Nephron progenitor cell (in vitro differentiated cells): Measurements from ENCODE around the gene PPP1R26.

Experiments
- DNase-seq: peaks from one replicate; pipeline ENCODE4 v3.0.0; 2021
- H3K27ac Mint-ChIP-seq: 2 replicates; pipeline ENCODE4 v1.8.0; 2021; ENCODE audit warnings: mild to moderate bottlenecking, moderate library complexity, mixed read lengths
- H3K27me3 Mint-ChIP-seq: 2 replicates; pipeline ENCODE4 v1.8.0; 2021; ENCODE audit warnings: mild to moderate bottlenecking, low read depth, mixed read lengths; ENCODE audit not compliant: poor library complexity
- H3K36me3 Mint-ChIP-seq: 2 replicates; pipeline ENCODE4 v1.8.0; 2021; ENCODE audit warnings: low read depth, mixed read lengths
- H3K4me1 Mint-ChIP-seq: 2 replicates; pipeline ENCODE4 v1.8.0; 2021; ENCODE audit warnings: mixed read lengths
- H3K4me3 Mint-ChIP-seq: 2 replicates; pipeline ENCODE4 v1.8.0; 2021; ENCODE audit warnings: mild to moderate bottlenecking, moderate library complexity, mixed read lengths
- H3K9me3 Mint-ChIP-seq: 2 replicates; pipeline ENCODE4 v1.8.0; 2021; ENCODE audit warnings: mild to moderate bottlenecking, moderate library complexity, mixed read lengths
- TF ChIP-seq, protein P1 (sequence below): fragments of 200-600 bp; sonication (generic); IDR thresholded peaks from 2 replicates; pipeline ENCODE4 v1.5.0; 2021; ENCODE audit warnings: antibody characterized with exemption

PPP1R26 gene

DNA sequence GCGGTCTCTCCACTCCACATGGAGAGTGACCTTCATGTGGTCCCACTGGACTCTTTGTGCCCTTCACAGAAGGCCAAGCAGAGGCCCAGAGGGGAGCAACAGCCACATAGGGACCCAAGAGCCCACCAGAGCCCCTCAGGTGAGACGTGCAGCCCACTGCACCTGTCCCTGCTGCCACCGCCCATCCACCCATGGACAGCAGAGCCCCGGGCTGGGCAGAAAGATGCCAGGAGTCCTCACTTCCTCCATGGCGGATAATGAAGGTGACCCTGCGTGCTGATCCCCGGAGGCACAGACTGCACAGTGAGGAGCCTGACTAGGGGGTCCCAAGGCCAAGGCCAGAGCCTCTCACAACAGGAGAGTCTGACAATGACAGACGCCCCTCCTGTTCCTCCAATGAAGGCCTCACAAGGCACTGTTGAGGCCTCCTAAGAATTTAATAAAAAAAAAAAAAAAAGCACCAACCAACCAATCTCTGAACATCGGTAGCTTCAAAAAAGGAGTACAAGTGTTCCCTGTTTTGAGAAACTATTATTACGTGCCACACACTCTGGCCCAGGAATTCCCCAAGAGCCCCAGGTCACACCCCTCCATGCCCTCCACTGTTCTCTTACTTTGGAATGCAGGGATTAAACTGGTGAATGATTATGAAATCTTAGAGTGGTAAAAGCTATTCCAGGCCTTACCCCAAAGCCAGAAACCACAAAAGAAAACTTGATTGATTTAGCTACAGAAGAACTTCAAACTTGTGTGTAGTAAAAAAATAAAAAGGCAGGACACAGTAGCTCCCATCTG lies 2.8 kb upstream of the PPP1R26 start:
- no peaks in the 10 kb centered on the region for H3K36me3 Mint-ChIP-seq
- H3K4me1 Mint-ChIP-seq = peaks cover 49% of the 10 kb centered on the region
- TF ChIP-seq, protein P1, sequence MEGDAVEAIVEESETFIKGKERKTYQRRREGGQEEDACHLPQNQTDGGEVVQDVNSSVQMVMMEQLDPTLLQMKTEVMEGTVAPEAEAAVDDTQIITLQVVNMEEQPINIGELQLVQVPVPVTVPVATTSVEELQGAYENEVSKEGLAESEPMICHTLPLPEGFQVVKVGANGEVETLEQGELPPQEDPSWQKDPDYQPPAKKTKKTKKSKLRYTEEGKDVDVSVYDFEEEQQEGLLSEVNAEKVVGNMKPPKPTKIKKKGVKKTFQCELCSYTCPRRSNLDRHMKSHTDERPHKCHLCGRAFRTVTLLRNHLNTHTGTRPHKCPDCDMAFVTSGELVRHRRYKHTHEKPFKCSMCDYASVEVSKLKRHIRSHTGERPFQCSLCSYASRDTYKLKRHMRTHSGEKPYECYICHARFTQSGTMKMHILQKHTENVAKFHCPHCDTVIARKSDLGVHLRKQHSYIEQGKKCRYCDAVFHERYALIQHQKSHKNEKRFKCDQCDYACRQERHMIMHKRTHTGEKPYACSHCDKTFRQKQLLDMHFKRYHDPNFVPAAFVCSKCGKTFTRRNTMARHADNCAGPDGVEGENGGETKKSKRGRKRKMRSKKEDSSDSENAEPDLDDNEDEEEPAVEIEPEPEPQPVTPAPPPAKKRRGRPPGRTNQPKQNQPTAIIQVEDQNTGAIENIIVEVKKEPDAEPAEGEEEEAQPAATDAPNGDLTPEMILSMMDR = no peak
- no peaks in the 10 kb centered on the region for H3K27me3 Mint-ChIP-seq
- DNase-seq = no peak
- H3K4me3 Mint-ChIP-seq = no peak overlapping the region
- H3K9me3 Mint-ChIP-seq = no peaks in the 10 kb centered on the region
- no peak overlapping the region for H3K27ac Mint-ChIP-seq

DNA sequence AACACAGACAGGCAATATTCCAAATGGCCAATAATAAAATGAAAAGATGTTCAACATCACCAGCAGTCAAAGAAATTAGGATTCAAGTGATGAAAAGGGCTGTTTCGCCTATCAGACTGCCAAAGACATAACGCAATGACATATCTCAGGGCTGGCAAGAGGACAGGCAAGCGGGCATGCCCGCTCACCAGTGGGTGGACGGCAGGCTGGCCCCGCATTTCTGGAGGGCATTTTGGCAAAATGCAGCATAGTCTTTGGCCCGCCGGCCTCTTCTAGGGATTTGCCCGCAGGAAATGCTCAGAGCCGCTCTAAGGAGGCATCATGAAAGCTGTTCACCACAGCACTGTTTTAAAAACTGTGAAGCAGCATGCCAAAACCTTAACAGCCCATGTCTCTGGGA lies 1.4 kb upstream of the PPP1R26 start:
- Mint-ChIP-seq H3K4me3 (peak overlapping the region; percentile 84), H3K27me3 (no peaks in the 10 kb centered on the region), H3K27ac (no peak overlapping the region), H3K9me3 (no peaks in the 10 kb centered on the region), H3K36me3 (no peaks in the 10 kb centered on the region), H3K4me1 (peaks cover 43% of the 10 kb centered on the region)
- TF ChIP-seq, protein P1 = no peak
- DNase-seq = no peak

DNA sequence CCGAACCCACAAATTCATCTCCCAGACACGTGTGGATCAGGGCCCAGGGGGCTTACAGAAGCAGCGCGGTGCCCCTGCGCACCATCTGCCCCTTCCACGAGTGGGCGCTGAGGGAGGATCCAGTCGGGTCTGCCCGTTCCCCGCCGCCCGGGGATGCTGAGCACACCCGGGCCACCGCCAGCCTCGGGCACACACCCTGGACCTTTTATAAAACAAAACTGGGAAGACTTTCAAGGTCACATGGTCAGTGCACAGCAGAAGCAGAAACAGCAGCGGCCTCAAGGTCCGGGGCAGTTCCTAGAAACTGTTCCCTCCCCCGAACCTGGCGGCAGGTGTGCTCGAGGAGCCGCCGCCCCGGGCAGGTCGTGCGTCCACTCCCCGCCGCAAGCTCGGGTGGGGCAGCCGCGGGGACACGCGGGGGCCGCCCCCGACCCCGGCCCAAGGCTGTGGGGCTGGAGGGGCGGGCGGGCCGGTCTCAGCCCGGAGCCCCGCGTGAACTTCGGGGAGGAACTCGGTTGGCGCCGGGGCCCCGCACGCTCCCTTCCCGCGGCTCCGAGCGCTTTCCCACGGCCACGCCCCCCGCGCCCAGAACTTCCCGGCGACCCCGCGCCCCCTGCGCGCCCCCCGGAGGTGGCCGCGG lies 633 bp upstream of the PPP1R26 start:
- Mint-ChIP-seq H3K4me3 (peak overlapping the region; percentile 84), H3K27ac (no peak overlapping the region), H3K27me3 (no peaks in the 10 kb centered on the region), H3K4me1 (peaks cover 35% of the 10 kb centered on the region), H3K9me3 (no peaks in the 10 kb centered on the region), H3K36me3 (peaks cover 5% of the 10 kb centered on the region)
- TF ChIP-seq, protein P1 = no peak
- peak; percentile 39 for DNase-seq

GRCh38 chr9:135480071-135480939 lies 723 bp downstream of the PPP1R26 start:
- H3K4me1 Mint-ChIP-seq = peaks cover 26% of the 10 kb centered on the region
- peak; percentile 60 for DNase-seq
- H3K9me3 Mint-ChIP-seq = no peaks in the 10 kb centered on the region
- TF ChIP-seq, protein P1 = no peak
- H3K36me3 Mint-ChIP-seq = peaks cover 16% of the 10 kb centered on the region
- H3K4me3 Mint-ChIP-seq = peak overlapping the region; percentile 78
- no peaks in the 10 kb centered on the region for H3K27me3 Mint-ChIP-seq
- H3K27ac Mint-ChIP-seq = no peak overlapping the region

- no peak for DNase-seq
- Mint-ChIP-seq H3K27me3 (no peaks in the 10 kb centered on the region), H3K27ac (no peak overlapping the region), H3K36me3 (peaks cover 23% of the 10 kb centered on the region), H3K4me3 (peak overlapping the region; percentile 78), H3K9me3 (no peaks in the 10 kb centered on the region), H3K4me1 (peaks cover 20% of the 10 kb centered on the region)
- TF ChIP-seq, protein P1 = no peak
These were observed 1.3 kb downstream of the PPP1R26 start for GRCh38 chr9:135480940-135481310.
